OCI-LY1 (cell line): ENCODE measurements around the gene SLBP.

ENCODE experiments used
- H2AFZ ChIP-seq: fragments of 200-600 bp; sonication (generic), shearing (Covaris generic); 2 replicates; pipeline ENCODE4 v1.6.0; 2014; ENCODE audit warnings: antibody characterized with exemption, mild to moderate bottlenecking, low read length
- H3F3A ChIP-seq: fragments of 200-600 bp; sonication (generic), shearing (Covaris generic); 2 replicates; pipeline ENCODE4 v1.6.0; 2014; ENCODE audit warnings: mild to moderate bottlenecking, antibody characterized with exemption, low read length, moderate library complexity; ENCODE audit not compliant: insufficient read depth
- H3K27ac ChIP-seq: fragments of 200-600 bp; sonication (generic); 2 replicates; pipeline ENCODE4 v1.5.1; 2014; ENCODE audit warnings: low read length, mixed run types, mild to moderate bottlenecking, low read depth; ENCODE audit not compliant: poor library complexity, severe bottlenecking
- H3K27me3 ChIP-seq: fragments of 200-600 bp; sonication (generic); 2 replicates; pipeline ENCODE4 v1.6.0; 2014; ENCODE audit warnings: antibody characterized with exemption, mild to moderate bottlenecking, low read length, moderate library complexity; ENCODE audit not compliant: insufficient read depth
- H3K36me3 ChIP-seq: fragments of 200-600 bp; sonication (generic); 2 replicates; pipeline ENCODE4 v1.6.1; 2014; ENCODE audit warnings: mild to moderate bottlenecking, antibody characterized with exemption, low read length, moderate library complexity, mixed read lengths; ENCODE audit not compliant: insufficient read depth
- H3K4me1 ChIP-seq: fragments of 200-600 bp; sonication (generic); 2 replicates; pipeline ENCODE4 v1.5.1; 2014; ENCODE audit warnings: mild to moderate bottlenecking, low read length, moderate library complexity; ENCODE audit not compliant: insufficient read depth, severe bottlenecking
- H3K4me2 ChIP-seq: fragments of 200-600 bp; sonication (generic), shearing (Covaris generic); 2 replicates; pipeline ENCODE4 v1.6.1; 2014; ENCODE audit warnings: low read length
- H3K4me3 ChIP-seq: fragments of 200-600 bp; sonication (generic); 2 replicates; pipeline ENCODE4 v1.5.1; 2014; ENCODE audit warnings: low read length, low read depth, mild to moderate bottlenecking, mixed read lengths; ENCODE audit not compliant: poor library complexity, severe bottlenecking
- H3K79me2 ChIP-seq: fragments of 200-600 bp; shearing (Covaris generic); 2 replicates; pipeline ENCODE4 v1.6.1; 2016; ENCODE audit warnings: mixed run types, low read length, mixed read lengths; ENCODE audit not compliant: insufficient read depth
- H3K9ac ChIP-seq: fragments of 200-600 bp; sonication (generic), shearing (Covaris generic); 2 replicates; pipeline ENCODE4 v1.6.1; 2014; ENCODE audit warnings: mild to moderate bottlenecking, low read length, mixed read lengths
- H3K9me2 ChIP-seq: fragments of 200-600 bp; sonication (generic), shearing (Covaris generic); 2 replicates; pipeline ENCODE4 v1.6.1; 2014; ENCODE audit warnings: low read depth, mild to moderate bottlenecking, low read length, mixed read lengths
- H3K9me3 ChIP-seq: fragments of 200-600 bp; shearing (Covaris generic); 2 replicates; pipeline ENCODE4 v1.6.1; 2014; ENCODE audit warnings: low read length, mixed read lengths
- H4K20me1 ChIP-seq: fragments of 200-600 bp; sonication (generic), shearing (Covaris generic); 2 replicates; pipeline ENCODE4 v1.6.0; 2016; ENCODE audit warnings: mild to moderate bottlenecking, low read length; ENCODE audit not compliant: insufficient read depth
- EZH2 ChIP-seq: fragments of 200-600 bp; sonication (generic), shearing (Covaris generic); IDR thresholded peaks from 2 replicates; pipeline ENCODE4 v1.8.0; 2017; ENCODE audit warnings: borderline replicate concordance, mixed run types, mild to moderate bottlenecking, antibody characterized with exemption, low read length, moderate library complexity, mixed read lengths
- TF ChIP-seq, protein P1 (sequence below): fragments of 200-600 bp; sonication (generic), shearing (Covaris generic); IDR thresholded peaks from 2 replicates; pipeline ENCODE4 v1.5.1; 2017; ENCODE audit warnings: mild to moderate bottlenecking, antibody characterized with exemption, low read length, moderate library complexity, mixed read lengths

The SLBP gene

DNA sequence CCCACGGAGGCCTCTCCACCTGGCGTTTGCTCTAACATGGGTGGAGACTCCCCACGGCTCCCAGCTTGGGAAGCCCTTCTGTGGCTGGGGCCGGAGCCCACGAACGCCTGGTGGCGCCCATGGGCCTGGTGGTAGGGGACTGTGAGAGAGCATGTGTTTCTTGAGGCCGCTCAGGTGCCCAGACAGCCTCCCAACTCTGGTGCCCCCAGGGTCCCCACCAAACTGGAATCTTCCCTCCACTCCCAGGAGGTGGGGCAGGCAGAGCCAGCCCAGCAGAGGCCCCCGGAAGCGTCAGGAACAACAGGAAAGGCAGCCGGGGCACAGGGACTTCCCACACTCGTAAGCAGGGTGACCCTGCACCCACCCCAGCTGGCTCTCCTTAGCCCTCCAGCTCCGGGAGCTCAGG is 47.7 kb upstream of the SLBP start:
- no peak overlapping the region for H2AFZ ChIP-seq
- no peak overlapping the region for H3K4me2 ChIP-seq
- H3K9ac ChIP-seq = no peak overlapping the region
- H3K9me3 ChIP-seq = no peaks in the 10 kb centered on the region
- TF ChIP-seq, protein P1, sequence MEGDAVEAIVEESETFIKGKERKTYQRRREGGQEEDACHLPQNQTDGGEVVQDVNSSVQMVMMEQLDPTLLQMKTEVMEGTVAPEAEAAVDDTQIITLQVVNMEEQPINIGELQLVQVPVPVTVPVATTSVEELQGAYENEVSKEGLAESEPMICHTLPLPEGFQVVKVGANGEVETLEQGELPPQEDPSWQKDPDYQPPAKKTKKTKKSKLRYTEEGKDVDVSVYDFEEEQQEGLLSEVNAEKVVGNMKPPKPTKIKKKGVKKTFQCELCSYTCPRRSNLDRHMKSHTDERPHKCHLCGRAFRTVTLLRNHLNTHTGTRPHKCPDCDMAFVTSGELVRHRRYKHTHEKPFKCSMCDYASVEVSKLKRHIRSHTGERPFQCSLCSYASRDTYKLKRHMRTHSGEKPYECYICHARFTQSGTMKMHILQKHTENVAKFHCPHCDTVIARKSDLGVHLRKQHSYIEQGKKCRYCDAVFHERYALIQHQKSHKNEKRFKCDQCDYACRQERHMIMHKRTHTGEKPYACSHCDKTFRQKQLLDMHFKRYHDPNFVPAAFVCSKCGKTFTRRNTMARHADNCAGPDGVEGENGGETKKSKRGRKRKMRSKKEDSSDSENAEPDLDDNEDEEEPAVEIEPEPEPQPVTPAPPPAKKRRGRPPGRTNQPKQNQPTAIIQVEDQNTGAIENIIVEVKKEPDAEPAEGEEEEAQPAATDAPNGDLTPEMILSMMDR = peak; percentile 8; the same call in 1 of the 2 replicates
- TF ChIP-seq EZH2 = no peak
- H3K36me3 ChIP-seq = no peaks in the 10 kb centered on the region
- no peaks in the 10 kb centered on the region for H4K20me1 ChIP-seq
- no peaks in the 10 kb centered on the region for H3K9me2 ChIP-seq
- no peaks in the 10 kb centered on the region for H3F3A ChIP-seq
- no peaks in the 10 kb centered on the region for H3K79me2 ChIP-seq
- H3K27me3 ChIP-seq = no peaks in the 10 kb centered on the region
- H3K27ac ChIP-seq = no peak overlapping the region
- no peaks in the 10 kb centered on the region for H3K4me1 ChIP-seq
- no peak overlapping the region for H3K4me3 ChIP-seq

DNA sequence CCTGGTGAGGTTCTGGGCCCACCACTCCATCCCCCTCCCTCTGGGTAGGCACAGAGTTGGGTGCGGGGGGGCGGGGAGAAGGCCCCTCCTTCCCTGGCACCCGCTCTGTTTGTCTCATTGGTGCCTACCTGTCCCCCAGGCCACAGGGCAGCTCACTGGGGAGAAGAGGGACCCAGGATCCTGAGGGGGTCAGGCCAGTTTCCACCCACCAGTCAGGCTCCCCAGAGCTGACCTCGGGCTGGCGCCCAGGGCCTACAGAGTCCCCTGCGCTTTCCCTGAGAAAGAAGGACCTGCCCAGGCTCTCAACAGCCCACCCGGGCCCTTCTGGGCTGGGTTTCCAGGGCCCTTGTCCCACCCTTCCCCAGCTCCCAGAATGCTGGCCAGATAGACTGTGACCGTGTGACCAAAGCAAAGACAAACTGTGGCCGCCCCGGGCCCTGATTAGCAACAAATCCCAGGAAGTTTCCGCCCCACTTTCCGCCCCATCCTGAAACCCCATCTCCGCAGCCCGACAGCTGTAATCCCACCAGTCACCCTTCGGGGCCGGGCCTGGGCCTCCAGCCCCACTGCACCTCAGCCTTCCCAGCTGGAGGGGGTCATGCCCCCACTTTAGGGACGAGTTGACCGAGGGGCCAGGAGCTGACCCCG is 47.2 kb upstream of the SLBP start:
- Histone ChIP-seq H3K4me1 (no peaks in the 10 kb centered on the region), H3K79me2 (no peaks in the 10 kb centered on the region), H3K27ac (no peak overlapping the region), H4K20me1 (no peaks in the 10 kb centered on the region), H3K9me2 (no peaks in the 10 kb centered on the region), H3K27me3 (no peaks in the 10 kb centered on the region), H3K4me3 (no peak overlapping the region), H3F3A (no peaks in the 10 kb centered on the region), H2AFZ (no peak overlapping the region), H3K9ac (no peak overlapping the region), H3K36me3 (no peaks in the 10 kb centered on the region), H3K4me2 (no peak overlapping the region), H3K9me3 (no peaks in the 10 kb centered on the region)
- TF ChIP-seq, protein P1 = no peak
- TF ChIP-seq EZH2 = no peak

DNA sequence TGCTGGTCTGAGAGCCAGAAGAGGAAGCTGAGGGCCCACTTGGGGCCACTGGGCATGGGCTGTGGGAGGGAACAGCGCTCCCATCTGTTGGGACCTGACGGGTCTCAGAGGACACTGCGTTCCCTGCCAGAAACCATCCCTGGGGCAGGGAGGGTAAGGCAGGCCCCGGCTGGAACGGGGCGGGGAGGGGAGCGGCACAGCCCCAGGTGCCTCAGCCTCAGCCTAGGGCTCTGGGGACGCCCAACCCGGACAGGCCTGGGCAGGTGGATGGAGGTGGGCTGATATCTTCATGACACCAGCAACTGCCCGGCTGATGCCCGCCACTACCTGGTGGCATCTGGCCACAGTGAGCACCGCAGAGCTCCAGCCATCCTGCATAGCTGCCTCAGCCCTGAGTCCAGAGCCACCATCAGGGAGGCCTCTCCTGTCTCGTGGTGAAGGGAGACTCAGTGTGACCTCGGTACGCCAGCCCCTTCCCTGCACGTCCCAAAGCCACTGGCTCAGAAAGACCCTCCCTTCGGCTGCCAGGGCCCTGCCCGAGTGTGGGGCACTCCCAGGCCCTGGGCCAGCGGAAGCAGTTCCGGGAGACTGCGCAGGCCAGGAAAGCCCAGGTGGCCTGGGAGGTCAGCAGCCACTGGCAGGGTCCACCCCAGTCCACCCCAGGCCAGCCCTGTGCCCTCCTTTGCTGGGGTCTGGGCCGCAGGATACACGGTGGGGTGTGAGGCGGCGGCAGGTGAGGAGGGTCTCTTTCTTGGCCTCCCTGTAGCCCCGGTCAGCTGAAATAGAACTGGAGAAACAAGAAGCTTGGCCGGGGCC is 46.4 kb upstream of the SLBP start:
- no peak overlapping the region for H3K4me3 ChIP-seq
- H3K9ac ChIP-seq = no peak overlapping the region
- TF ChIP-seq, protein P1 = no peak
- TF ChIP-seq EZH2 = no peak
- no peaks in the 10 kb centered on the region for H3K27me3 ChIP-seq
- no peaks in the 10 kb centered on the region for H3K4me1 ChIP-seq
- H3K9me3 ChIP-seq = no peaks in the 10 kb centered on the region
- no peaks in the 10 kb centered on the region for H3K36me3 ChIP-seq
- H2AFZ ChIP-seq = no peak overlapping the region
- H3K4me2 ChIP-seq = no peak overlapping the region
- no peaks in the 10 kb centered on the region for H3F3A ChIP-seq
- no peaks in the 10 kb centered on the region for H3K9me2 ChIP-seq
- H3K27ac ChIP-seq = no peak overlapping the region
- H4K20me1 ChIP-seq = no peaks in the 10 kb centered on the region
- no peaks in the 10 kb centered on the region for H3K79me2 ChIP-seq
